ENCODE results near the gene ZNF468.
A peak's percentile ranks its signal among the peaks of the same experiment; 100 is the strongest.
"Not testable (repeated sequence)": the region's sequence is repeated elsewhere in the genome, so short reads cannot be mapped to it uniquely, and the experiment has no call there.

ZNF468 gene

GRCh38 chr19:52857378-52858191 lies at the start of gene ZNF468:
Gene ZNF468 (minus strand): TSS chr19:52857619. CDS start chr19:52854272, 3,347 bp downstream.
- peak; percentile 19 to 21 for DNase-seq

DNA sequence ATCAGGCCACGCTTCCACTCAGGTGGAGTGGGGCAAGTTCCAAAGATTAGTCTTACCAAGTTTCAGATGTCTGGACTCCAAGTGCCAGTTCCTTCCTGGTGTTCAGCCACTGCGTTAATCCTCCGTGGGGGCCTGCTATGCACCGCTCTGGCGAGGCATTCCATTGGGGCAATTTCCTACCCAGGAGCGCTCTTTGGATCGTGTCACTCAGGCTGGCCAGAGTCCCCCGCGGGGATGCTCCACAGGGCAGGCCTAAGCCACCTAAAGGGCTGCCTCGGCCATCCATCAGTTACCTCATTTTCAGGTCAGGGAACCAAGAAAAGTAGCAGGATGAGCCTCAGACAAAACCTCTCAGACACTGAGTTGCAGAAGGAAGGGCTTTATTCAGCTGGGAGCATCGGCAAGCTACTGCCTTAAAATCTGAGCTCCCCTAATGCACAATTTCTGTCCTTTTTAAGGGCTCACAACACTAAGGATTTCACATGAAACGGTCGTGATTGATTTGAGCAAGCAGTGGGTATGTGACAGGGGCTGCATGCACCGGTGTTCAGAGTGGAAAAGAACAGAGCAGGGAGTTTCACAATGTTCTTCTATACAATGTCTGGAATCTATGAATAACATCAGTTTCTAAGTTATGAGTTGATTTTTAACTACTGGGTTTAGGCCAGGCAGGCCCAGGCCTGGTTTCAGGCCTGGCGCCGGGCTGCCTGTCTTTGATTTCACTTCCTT lies 46.8 kb upstream of the ZNF468 start:
- not testable (repeated sequence) for DNase-seq

DNA sequence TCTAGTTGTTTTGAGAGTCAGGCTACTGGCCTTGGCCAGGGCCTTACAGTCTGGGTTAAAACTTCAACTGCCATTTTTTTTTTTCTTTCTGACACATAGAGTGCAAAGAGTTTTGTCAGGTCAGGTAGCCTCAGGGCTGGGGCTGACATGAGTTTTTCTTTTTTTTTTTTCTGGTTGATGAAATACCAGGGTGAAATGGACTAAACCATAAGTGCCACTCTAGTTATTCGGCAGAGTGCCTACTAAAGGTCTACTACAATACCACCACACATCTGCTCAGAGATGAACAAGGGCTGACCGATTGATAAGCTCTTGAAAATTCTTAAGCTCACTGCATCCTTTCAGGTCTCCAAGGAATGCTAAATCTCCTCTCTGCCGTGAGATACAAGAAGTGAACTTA lies 44.4 kb upstream of the ZNF468 start:
- no peak for DNase-seq

DNA sequence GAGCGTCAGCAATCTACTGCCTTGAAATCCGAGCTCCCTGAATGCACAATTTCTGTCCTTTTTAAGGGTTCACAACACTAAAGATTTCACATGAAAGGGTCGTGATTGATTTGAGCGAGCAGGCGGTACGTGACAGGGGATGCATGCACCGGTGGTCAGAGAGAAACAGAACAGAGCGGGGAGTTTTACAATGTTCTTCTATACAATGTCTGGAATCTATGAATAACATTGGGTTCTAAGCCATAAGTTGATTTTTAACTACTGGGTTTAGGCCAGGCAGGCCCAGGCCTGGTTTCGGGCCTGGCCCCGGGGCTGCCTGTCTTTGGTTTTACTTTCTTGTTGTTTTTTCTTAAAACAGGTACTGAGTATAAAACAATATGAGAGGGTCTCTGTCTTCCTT lies 41.2 kb upstream of the ZNF468 start:
- not testable (repeated sequence) for DNase-seq

GRCh38 chr19:52898101-52898500 lies 40.7 kb upstream of the ZNF468 start:
- DNase-seq: no peak

DNA sequence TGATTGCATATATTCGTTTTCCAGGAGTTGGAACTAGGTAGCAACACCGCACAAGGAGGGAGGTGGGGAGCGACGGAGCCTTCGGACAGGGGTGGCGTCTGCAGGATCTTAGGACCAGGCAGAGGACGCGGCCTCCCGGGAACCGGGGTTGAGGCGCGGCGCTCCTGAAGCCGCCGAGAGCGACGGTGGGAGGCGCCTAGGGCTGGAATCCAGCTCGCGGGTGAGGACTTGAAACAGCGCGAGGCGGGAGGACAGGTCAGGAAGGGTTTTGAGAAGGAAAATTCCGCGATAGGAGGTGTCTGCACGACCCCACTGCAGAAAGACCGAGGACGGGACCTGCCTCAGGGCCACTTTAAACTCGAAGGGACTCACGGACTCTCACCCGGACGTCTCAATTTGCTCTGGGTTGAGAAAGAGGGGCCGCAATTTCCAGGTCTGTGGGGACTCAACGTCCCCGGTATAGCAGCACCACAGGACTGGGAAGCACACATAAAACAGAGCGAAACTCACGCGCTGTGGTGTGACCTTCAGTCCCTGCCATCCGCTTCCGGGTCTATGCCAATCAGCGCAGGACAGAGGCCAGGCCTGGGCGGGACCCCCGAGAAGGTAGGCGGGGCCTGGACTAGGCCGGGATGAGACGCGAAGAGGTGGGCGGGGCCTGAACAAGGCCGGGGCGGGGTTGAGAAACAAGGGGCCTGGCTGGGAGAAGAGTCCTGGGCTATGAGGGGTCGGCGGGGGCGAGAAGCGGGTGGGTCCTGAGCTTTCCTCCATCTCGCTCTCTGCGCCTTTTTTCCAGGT lies 39.9 kb upstream of the ZNF468 start, which contains the start of gene ZNF320:
ZNF320 (minus strand) TSS at position 498 of the 798 bp plus-strand sequence. CDS start 7,380 bp downstream, outside the sequence.
- DNase-seq: no peak

DNA sequence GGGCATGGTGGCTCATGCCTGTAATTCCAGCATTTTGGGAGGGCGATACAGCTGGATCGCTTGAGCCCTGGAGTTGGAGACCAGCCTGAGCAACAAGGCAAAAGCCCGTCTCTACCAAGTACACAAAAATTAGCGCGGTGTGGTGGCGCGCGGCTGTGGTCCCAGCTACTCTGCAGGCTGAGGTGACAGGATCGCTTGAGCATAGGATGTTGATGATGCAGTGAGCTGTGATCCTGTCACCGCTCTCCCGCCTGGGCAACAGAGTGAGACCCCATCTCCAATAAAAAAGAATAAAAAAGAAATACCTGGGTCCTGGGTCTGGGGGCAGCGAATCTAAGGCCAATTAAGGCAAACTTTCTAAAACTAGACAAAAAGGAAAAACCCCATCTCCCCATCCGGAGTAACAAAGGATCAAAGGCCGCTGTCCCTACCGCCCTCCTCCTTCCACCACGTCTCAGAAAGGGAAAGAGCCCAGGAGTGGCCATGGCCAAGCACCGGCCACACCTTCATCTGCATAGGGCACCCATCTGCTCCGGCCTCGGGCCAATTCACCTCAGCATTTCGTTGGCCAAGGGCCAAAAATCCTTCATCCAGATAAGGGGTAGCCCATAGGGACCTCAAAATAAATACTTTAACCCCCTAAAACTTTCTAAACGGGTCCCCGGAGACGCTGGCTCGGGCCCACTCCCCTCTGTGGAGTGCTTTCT lies 39.2 kb upstream of the ZNF468 start:
- no peak for DNase-seq

GRCh38 chr19:52891336-52891735 lies 33.9 kb upstream of the ZNF468 start:
- DNase-seq: no peak

- no peak for DNase-seq
These were observed 32.5 kb upstream of the ZNF468 start for GRCh38 chr19:52889931-52890330.

DNA sequence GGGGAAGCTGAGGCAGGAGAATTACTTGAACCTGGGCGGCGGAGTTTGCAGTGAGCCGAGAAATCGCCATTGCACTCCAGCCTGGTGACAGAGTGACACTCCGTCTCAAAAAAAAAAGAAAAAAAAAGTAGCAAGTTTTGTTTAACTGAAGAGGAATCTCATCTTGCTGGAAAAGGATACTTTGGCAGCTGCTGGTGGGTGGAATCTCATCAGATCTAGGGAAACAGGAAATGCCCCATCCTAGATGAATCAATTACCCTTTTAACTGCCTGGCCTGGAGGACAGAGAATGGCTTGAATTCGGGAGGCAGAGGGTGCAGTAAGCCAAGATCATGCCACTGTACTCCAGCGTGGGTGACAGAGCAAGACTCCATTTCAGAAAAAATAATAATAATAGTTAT lies 31.7 kb upstream of the ZNF468 start:
- no peak for DNase-seq

DNA sequence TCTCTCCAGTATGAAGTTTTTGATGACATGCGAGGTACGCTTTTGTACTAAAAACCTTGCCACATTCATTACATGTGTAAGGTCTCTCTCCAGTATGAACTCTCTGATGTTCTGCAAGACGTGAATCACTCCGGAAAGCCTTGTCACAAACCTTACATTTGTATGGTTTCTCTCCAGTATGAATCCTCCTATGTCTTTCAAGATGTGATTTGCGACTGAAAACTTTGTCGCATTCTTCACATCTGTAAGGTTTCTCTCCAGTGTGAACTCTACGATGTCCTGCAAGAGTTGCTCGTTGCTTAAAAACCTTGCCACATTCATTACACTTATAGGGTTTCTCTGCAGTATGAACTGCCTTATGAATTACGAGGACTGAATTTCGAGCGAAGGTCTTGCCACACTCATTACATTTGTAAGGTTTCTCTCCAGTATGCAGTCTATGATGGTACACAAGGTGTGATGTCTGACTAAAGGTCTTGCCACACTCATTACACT lies 23.5 kb upstream of the ZNF468 start:
- DNase-seq: no peak

- DNase-seq: not testable (repeated sequence)
These were observed 15.6 kb upstream of the ZNF468 start for GRCh38 chr19:52872996-52873395.

DNA sequence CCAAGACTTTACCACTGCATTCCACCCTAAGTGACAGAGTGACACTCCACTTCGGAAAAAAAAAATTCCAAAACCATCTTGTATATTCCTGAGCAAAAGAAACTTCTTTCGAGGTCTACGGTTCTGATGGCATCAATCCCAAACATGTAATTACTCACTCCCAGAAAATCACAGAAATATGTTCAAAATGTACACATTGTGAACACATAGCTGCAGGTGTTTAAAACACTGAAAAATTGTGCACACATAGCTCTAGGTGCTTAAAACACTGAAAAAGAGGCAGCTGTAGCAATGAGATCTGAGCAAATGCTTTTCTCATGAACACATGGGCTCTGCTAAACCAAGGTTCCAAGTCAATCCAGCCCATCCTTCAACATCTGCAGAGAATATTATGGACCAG lies 14.0 kb upstream of the ZNF468 start:
- no peak for DNase-seq

- not testable (repeated sequence) for DNase-seq
These were observed 10.6 kb upstream of the ZNF468 start for GRCh38 chr19:52868031-52868430.

DNA sequence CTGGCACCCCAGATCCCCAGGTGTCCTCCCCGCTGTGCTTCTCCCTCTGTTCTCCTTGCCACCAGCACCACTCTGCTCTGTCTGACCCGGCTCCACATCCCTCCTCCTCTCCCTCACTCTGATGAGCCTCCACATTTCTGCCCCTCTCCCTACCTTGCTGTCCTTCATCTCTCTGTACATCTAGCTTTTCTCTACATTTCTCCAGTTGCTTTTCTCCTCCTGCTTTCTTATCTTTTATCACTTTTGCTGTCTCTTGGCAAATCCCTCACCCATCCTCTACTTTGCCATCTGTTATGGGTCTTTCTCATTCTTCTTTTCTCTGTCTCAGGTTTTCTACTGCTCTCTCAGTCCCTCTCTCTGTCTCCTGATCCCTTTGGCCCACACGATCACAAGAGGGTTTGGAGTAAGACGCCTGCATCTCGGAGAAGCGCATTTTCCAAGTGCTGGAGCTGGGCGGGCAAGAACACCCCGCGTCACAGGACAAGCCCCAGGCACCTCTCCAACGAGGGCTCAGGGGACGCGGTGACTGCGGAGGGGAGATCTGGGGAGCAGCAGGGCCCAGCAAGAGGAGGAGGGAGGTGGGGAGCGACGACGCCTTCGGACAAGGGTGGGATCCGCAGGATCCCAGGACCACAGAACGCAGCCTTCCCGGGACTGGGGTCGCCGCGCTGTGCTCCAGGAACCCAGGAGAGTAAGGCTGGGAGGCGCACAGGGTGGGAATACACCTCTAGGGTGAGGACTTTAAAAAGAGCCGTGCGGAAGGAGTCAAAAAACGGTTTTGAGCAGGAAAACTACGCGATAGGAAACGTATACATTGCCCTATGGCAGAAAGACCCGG lies 660 bp downstream of the ZNF468 start:
- DNase-seq: not testable (repeated sequence)

DNA sequence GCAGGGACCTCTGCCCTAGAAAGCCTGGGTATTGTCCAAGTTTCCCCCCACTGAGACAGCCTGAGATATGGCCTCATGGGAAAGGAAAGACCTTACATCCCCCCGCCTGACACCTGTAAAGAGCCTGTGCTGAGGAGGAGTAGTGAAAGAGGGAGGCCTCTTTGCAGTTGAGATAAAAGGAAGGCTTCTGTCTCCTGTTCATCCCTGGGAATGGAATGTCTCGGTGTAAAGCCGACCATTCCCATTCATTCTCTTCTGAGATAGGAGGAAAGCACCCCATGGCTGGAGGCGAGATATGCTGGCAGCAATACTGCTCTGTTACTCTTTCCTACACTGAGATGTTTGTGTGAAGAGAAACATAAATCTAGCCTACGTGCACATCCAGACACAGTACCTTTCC lies 10.1 kb downstream of the ZNF468 start:
- not testable (repeated sequence) for DNase-seq

DNA sequence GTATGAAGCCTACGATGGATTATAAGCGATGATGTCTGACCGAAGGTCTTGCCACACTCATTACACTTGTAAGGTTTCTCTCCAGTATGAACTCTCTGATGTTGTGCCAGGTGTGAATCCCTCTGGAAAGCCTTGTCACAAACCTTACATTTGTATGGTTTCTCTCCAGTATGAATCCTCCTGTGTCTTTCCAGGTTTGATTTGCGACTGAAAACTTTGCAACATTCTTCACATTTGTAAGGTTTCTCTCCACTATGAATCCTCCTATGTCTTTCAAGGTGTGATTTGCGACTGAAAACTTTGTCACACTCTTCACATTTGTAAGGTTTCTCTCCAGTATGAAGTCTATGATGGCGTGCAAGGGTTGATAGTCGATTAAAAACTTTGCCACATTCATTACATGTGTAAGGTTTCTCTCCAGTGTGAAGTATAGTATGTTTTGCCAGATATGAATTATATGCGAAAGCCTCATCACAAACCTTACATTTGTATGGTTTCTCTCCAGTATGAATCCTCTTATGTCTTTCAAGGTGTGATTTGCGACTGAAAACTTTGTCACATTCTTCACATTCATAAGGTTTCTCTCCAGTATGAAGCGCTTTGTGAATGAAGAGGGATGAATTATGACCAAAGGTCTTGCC lies 16.5 kb downstream of the ZNF468 start:
- not testable (repeated sequence) for DNase-seq

DNA sequence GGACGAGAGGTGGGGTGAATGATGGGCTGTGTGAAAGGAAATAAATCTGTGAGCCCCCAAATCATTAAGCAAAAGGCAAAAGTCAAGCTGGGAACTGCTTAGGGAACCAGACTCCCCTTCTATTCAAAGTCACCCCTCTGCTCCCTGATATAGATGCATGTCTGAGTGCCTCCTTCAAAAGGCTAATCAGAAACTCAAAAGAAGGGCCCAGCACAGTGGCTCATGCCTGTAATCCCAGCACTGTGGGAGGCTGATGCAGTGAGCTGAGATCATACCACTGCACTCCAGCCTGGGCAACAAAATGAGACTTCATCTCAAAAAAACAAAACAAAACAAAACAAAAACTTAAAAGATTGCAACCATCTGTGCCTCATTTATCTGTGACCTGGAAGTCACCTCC lies 23.1 kb downstream of the ZNF468 start:
- not testable (repeated sequence) for DNase-seq

DNA sequence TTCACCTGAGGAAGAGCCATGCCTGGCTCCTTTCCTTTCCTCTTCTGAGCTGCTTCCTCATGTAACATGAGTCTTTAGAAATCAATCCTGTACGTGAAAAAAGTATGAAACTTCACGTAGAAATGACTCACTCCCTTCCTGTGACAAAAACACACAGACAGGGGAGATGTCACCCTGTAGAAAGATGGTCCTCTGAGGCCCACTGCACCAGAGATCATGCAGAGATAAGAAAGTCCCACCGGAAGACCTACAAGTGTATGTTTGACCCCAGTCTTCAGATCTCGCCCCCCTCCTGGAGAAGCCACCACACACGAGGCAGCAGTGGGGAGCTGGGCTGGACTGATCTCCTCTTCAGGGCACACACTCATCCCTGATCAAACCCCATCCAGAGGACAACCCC lies 23.9 kb downstream of the ZNF468 start:
- not testable (repeated sequence) for DNase-seq

- not testable (repeated sequence) for DNase-seq
These were observed 27.6 kb downstream of the ZNF468 start for GRCh38 chr19:52829866-52830265.

DNA sequence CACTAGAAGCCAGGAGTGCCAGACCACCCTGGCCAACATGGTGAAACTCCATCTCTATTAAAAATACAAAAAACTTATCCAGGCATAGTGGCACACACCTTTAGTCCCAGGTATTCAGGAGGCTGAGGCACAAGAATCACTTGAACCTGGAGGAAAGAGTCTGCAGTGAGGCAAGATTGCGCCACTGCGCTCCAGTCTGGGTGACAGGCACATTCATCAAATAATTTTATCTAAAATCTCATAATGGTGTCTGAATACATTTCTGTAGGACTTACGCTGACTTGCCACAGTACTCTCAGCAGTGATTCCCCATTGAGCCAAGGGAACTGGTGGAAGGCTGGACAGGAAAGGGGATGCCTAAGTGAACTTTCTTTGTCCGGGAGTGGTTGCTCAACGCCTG lies 31.7 kb downstream of the ZNF468 start:
- DNase-seq: no peak

Measured in SHP77 (cell line).